ENCODE measurements around the gene HIGD1B. TPM values are rescaled to one million over a fixed set of nuclear protein-coding genes. Genes with fewer than 3 reads are reported as not detected.
A peak's percentile ranks its signal among the peaks of the same experiment; 100 is the strongest.

Gene HIGD1B
- total RNA-seq, 1 experiment from 2014 or later = not detected

GRCh38 chr17:44827863-44828262, 19.8 kb upstream of the HIGD1B start:
- Histone ChIP-seq H3K4me1 (ENCODE audit: control insufficient read depth in 1 of 2, insufficient read depth in 2 of 2, low read length in 2 of 2) (peaks cover 62 to 89% of the 10 kb centered on the region in 2 experiments), H3K9me2 (ENCODE audit: insufficient read depth) (no peaks in the 10 kb centered on the region), H2AFZ (ENCODE audit: low read depth, low read length, poor library complexity, severe bottlenecking) (no peak overlapping the region), H3K9me3 (ENCODE audit: control insufficient read depth in 1 of 2, insufficient read depth in 1 of 2, low read depth in 1 of 2, low read length in 2 of 2) (no peaks in the 10 kb centered on the region), H4K20me1 (ENCODE audit: insufficient read depth) (no peaks in the 10 kb centered on the region), H3K9ac (ENCODE audit: low read length) (peak overlapping the region; percentile 98), H3K4me3 (replicated peaks in 1 of 2; ENCODE audit: low read depth in 1 of 2, low read length in 2 of 2) (peak overlapping the region; percentile 8 to 84; a peak in 3 of 4 replicates), H3K27ac (ENCODE audit: low read depth, low read length) (peak overlapping the region; percentile 95; the same call in 1 of the 2 replicates), H3K27me3 (ENCODE audit: insufficient read depth, low read length) (no peaks in the 10 kb centered on the region), H3K36me3 (ENCODE audit: control insufficient read depth in 1 of 2, insufficient read depth in 2 of 2, low read length in 2 of 2) (no peaks in the 10 kb centered on the region), H3K79me2 (ENCODE audit: insufficient read depth, low read length) (peaks cover 72% of the 10 kb centered on the region), H3K4me2 (ENCODE audit: low read length) (peak overlapping the region; percentile 85)
- TF ChIP-seq YY1 (IDR thresholded peaks at IDR 0.05; ENCODE audit: extremely low read depth, insufficient replicate concordance, low read depth, low read length) (no peak), EZH2phosphoT487 (IDR thresholded peaks at IDR 0.05; ENCODE audit: borderline replicate concordance) (no peak), ATF3 (IDR thresholded peaks at IDR 0.05) (no peak), ELF1 (IDR thresholded peaks at IDR 0.05; ENCODE audit: borderline replicate concordance, low read depth) (no peak), REST (IDR thresholded peaks at IDR 0.05; ENCODE audit: low read depth) (no peak), ZBTB33 (IDR thresholded peaks at IDR 0.05; ENCODE audit: extremely low read depth, insufficient replicate concordance, low read length) (no peak), CBX3 (IDR thresholded peaks at IDR 0.05; ENCODE audit: low read depth) (no peak), SIN3A (IDR thresholded peaks at IDR 0.05; ENCODE audit: low read depth) (no peak), MAX (IDR thresholded peaks at IDR 0.05) (no peak)
- intact Hi-C loops (cut with micrococcal nuclease) = no loop called here
- DNase-seq (ENCODE audit: low read depth, low spot score) = no peak
- no TSS peak for BruUV-seq (replicated peaks)
- CTCF ChIA-PET = no interaction called here
- no peak for ATAC-seq
- RAD21 ChIA-PET (ENCODE audit: low non-redundant PET in 1 of 2, low total read pairs in 2 of 2, uncharacterized antibody in 2 of 2, unreplicated experiment in 2 of 2) = no interaction called here
- POLR2A ChIA-PET = no interaction called here

Measured in HCT116 (cell line).